Esophagus squamous epithelium (tissue), 4 donors: ENCODE data around the gene PLD5.

Experiments used
- POLR2A ChIP-seq, 4 donors: fragments of 450-650 bp; IDR thresholded peaks; one replicate each; pipeline ENCODE4 v1.6.1; 2017; ENCODE audit warnings: antibody characterized with exemption in 4 of 4, mild to moderate bottlenecking in 4 of 4, moderate library complexity in 3 of 4
- TF ChIP-seq, protein P1 (sequence below), 6 experiments: fragments of 450-650 bp in 4 of 6; fragments of 200-600 bp in 2 of 6; sonication (generic) in 2 of 6; IDR thresholded peaks; one replicate each; pipeline ENCODE4 v1.5.1; 2016 to 2019; ENCODE audit warnings: antibody characterized with exemption in 6 of 6, mild to moderate bottlenecking in 4 of 6, moderate library complexity in 4 of 6

DNA sequence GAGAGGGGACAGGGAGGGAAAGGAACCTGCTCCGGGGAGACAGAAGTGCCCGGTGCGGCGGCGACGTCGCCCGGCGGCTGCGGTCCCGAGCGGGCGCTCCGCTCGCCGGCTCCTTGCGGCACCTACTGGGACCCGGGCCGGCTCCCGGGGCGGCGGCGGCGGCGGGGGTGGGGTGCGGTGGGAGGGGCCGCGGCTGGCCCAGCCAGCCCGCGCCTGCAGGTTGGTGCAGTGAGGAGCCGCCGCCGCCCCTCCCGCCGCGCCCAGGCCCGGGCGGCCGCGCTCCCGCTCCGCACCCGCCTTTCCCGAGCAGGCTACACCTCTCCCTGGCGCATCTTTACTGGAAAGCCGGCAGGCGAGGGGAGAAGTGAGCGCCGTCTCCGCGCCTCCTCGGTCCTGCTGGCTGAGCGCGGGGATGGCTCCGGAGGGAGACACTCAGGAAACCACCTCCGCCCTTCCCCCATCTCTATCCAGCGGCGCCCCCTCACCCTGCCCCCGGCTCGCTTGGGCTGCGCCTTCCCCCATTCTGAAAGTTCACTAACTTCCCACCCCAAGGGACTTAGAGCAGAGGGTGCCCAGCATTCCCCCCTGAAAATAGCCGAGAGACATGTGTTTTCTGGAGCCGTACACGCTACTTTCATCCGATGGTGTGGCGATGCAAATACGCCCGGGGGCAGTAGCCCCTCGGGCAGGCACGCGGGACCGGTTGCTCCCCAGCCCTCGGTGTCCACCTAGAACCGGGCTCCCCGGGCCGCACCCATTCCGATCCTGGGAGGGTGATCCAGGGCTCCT, at the start of gene PLD5:
- TF ChIP-seq, protein P1, sequence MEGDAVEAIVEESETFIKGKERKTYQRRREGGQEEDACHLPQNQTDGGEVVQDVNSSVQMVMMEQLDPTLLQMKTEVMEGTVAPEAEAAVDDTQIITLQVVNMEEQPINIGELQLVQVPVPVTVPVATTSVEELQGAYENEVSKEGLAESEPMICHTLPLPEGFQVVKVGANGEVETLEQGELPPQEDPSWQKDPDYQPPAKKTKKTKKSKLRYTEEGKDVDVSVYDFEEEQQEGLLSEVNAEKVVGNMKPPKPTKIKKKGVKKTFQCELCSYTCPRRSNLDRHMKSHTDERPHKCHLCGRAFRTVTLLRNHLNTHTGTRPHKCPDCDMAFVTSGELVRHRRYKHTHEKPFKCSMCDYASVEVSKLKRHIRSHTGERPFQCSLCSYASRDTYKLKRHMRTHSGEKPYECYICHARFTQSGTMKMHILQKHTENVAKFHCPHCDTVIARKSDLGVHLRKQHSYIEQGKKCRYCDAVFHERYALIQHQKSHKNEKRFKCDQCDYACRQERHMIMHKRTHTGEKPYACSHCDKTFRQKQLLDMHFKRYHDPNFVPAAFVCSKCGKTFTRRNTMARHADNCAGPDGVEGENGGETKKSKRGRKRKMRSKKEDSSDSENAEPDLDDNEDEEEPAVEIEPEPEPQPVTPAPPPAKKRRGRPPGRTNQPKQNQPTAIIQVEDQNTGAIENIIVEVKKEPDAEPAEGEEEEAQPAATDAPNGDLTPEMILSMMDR (IDR thresholded peaks at IDR 0.05): no peak
- no peak for TF ChIP-seq POLR2A (IDR thresholded peaks at IDR 0.05)
